GM19023 (cell line): ENCODE data around the gene GTF2F2.

ENCODE experiments used
- ATAC-seq: cut with Tn5 transposase; IDR thresholded peaks from one replicate; pipeline ENCODE4 v1.9.1; 2021; ENCODE audit warnings: mild to moderate bottlenecking, moderate library complexity; ENCODE audit not compliant: unreplicated experiment

GTF2F2 gene

DNA sequence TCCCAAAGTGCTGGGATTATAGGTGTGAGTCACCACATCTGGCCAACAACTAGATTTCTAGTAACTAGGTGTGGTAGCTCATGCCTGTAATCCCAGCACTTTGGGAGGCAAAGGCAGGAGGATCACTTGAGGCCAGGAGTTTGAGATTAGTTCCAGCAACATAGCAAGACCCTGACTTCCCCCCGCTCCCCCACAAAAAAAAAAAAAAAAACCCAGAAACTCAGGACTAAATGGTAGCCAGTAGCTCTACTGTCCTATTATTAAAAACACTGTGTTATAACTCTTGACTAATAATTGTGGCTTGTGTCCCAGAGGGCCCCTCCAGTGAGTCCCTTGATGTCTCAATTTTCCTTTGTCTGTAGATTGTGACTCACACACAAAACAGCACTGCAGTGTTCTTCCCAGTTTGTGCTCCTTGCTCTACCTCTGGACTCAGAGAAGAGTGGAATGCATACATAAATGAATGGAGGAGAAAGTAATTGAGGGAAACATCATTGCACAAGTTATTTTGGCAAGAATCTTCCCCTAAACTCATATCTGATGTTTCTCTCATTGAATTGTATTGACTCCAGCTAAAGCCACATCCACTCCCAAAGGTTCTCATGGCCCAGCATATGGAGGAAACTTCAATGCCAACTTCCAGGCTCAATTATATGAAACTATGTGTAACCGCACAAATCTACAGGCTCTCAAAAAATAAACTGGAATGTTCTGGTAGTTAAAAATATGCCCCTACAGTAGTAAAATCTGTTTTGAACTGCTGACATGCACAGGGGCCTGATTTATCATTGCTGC, 211.9 kb downstream of the GTF2F2 start:
- ATAC-seq, result no peak

DNA sequence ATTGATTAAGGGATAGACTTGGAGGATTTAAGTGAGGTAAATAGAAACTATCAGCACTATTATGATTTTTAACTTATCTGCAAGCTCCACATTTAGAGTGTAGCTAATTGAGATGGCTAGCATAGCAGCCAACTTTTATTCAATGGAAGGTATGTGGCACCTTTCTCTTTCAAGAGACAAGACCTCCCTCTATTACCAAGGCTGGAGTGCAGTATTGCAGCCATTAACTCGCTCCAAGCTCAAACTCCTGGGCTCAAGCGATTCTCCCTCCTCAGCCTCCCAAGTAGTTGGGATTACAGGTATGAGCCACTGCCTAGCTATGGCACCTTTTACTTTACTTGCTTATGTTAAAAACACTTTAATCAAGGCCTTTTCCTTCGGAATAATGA, 212.5 kb downstream of the GTF2F2 start:
- no peak for ATAC-seq

DNA sequence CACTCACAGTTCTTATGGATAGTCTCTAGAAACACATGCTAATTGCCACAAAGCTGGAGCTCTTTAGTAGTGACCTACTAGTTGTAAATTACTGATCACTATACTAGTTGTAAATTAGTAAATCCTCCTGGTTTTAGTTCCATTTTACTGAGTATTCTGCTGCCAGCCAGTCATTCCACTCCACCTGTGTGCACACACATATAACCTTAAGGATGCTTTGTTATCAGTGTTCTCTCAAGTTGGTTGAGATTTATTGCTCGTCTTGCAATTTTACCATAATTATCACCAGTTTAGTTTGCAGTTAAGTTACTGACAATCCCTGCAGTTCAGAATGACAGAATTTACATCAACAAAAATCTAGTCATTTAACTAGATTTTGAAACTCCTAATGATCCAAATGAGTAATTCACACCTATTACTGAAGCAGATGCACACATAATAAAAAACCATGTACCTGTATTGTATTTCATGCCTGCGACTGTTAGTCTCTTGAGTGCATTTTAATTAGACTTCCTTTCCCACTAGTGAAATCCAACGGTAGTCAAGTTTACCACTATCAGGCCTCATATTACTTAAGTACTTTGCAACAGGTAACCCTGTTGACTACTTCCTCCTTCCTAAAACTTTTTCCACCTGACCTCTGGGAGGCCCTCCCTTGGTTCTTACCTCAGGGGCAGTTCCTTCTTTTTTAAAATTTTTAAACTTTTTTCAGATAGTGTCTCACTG, 213.1 kb downstream of the GTF2F2 start:
- ATAC-seq, result no peak
